HG02938 (cell line): ENCODE results near the gene PPFIA4.

Experiments
- ATAC-seq: cut with Tn5 transposase; IDR thresholded peaks from one replicate; pipeline ENCODE4 v1.9.1; 2021; ENCODE audit warnings: mild to moderate bottlenecking, moderate library complexity; ENCODE audit not compliant: unreplicated experiment

The PPFIA4 gene

DNA sequence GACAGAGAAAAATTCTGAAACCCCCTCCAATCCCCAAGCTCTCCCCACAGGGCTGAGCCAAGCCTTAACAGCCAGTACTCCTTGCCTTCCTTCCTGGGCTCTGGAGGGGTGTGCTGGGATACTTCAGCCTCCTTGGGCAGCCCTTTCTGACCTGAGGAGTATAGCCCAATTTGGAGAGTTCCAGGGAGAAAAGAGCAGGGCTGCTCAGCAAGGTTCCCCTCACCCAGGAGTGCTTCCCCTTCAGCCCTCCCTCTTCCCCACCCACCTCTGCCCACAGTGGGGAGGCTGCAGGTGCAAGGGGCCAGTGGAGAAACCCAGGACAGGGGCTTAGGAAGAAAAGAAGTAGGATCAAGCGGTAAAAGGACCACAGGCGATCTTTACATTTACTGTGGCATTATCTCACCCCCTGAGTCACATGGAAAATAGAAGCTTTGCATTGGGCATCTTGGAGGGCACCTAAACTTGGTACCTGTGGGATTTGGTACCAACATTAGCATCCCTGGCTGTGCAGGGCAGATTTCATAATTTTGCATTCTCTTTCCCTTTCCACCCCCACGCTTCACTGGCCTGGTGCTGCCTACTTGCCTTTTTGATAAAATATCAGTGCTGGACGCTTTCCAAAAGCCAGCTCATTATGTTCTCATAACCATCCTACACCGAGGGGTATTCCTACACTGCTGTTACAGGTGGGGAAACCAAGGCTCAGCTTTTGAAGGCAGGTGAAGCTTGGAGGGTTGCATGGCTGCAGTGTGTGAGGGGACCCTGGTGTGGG is 98.4 kb downstream of the PPFIA4 start:
- ATAC-seq: no peak

DNA sequence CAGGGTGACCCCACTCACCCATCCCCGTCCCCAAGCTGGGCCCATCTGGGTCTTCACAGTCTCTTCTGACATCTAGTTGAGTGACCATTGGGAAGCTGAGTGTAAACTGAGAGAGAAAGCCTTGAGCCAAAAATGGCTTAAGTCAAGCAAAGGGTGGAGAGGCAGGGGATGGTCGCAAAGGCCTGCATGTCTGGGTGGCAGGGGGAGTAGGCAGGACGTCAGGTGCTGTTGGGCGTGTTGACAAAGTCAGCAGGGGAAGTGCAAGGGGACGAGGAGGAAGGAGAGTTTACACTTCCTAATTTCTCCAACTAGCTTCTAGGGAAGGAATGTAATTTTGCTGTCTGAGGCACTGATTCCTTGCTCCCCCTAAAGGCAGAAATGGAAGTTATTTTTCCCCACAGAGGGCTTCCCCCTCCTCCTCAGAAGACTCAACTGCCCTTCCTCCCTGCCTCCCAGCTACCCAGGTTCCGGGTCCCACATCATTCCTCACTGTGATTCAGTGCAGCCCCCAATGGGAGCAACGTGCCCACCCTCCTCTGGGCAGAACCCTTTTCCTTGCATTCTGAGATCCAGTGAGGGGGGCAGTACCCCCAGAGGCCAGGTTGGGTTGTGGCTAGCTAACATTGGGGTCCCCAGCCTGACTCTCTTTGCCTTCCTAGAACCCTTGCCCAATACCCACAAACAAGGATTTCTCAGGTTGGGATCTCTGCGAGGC is 100.0 kb downstream of the PPFIA4 start:
- ATAC-seq: no peak

DNA sequence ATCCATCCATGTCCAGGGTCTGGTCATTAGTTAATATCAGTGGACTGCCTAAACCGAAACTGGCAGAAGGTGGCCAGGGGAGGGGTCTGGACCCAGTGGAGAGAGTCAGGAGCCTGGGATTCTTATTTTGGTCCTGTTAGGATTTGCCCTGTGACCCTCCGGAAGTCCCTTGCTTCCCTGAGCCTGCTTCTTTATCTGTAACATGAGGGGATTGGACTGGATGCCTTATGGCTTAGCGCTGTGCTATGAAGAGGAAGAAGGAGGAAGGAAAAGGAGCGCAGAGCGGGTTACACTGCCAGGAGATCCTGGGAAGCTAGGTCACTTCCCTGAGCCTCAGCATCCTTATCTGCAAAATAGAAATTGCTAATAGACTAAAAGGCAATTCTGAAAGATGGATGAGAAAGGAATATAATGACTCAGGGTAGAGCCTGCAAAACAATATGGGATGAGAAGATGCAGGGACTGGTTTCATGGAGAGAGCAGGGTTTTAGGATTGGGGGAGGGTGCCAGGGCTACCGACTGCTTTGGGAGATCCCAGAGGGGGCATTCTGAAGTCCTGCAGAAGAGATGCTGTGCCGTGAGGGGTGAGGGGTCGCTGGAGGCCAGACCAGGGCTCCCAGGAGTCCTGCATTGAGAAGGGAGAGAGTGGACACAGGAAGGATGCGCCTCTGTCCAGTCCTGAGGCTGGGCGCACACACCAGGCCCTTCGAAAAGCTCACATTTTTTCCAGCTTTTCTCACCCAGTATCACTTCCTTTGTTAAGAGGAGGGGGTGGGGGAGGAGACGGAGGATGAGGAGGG is 100.8 kb downstream of the PPFIA4 start:
- no peak for ATAC-seq

DNA sequence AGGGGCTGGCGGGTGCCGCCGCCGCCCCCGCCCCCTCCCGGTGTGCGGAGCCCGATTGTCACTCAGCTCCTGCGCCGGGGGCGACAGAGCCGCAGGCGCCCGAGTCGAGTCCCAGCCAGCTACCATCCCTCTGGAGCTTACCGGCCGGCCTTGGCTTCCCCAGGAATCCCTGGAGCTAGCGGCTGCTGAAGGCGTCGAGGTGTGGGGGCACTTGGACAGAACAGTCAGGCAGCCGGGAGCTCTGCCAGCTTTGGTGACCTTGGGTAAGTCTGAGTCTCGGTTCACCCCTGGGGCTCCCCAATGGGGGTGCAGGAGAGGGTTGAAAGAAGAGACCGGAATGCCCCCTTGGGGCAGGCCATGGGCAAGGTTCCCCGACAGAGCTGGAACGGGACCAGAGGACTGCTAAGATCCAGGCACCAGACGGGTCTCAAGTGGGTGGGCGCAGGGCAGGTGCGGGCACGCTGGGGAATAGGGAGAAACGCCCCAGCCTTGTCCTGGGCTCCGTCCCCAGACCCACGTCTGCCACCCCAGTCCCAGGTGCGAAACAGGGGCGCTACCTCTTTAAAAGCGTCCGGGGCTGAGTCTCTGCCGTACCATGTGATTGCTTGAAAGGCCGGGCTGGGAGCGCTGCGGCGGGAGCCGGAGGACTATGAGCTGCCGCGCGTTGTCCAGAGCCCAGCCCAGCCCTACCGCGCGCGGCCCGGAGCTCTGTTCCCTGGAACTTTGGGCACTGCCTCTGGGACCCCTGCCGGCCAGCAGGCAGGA is 101.6 kb downstream of the PPFIA4 start, which contains the start of gene ADORA1:
Gene ADORA1 (plus strand): TSS at position 61 of the 765 bp plus-strand sequence. CDS start 1,116 bp downstream, outside the sequence.
- no peak for ATAC-seq

DNA sequence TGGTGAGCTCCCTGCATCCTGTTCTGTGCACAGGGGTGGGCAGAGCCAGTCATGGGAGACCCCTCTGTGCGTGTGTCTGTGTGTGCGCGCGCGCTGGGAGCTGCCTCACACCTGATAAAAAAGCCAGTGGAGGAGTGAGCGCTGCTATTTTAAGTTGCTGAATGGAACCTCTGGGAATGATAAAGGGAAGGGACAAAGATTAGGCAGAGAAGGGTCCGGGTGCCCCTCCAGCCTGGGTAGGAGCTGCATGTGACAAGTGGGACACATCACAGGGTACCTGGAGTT is 102.1 kb downstream of the PPFIA4 start:
- ATAC-seq: no peak
